Cardiac muscle cell (in vitro differentiated cells and primary cell): ENCODE measurements around the gene KRTAP10-11. TPM values are rescaled to one million over a fixed set of nuclear protein-coding genes. Genes with fewer than 3 reads are reported as not detected.
"Not testable (repeated sequence)": the region's sequence is repeated elsewhere in the genome, so short reads cannot be mapped to it uniquely, and the experiment has no call there.

Source experiments
- DNase-seq, 2 donors: peaks; one replicate each; pipeline versions ENCODE4 v3.0.0 to v3.0.0-alpha.2; 2010 to 2017; ENCODE audit warnings: low read depth in 1 of 2, low spot score in 1 of 2
- H3K27ac ChIP-seq: fragments of 200-600 bp; sonication (generic); 2 replicates; pipeline ENCODE4 v1.5.1; 2016
- H3K27me3 ChIP-seq: fragments of 200-600 bp; sonication (generic); 2 replicates; pipeline ENCODE4 v1.6.0; 2016; ENCODE audit warnings: control low read depth
- H3K36me3 ChIP-seq: fragments of 200-600 bp; sonication (generic); 2 replicates; pipeline ENCODE4 v1.5.1; 2016; ENCODE audit warnings: control low read depth
- H3K4me1 ChIP-seq: fragments of 200-600 bp; sonication (generic); 2 replicates; pipeline ENCODE4 v1.8.1; 2017; ENCODE audit warnings: low read depth, mild to moderate bottlenecking, mixed run types
- H3K4me3 ChIP-seq: fragments of 200-600 bp; sonication (generic); 2 replicates; pipeline ENCODE4 v1.5.1; 2016; ENCODE audit warnings: mild to moderate bottlenecking
- H3K9me3 ChIP-seq: fragments of 200-600 bp; sonication (generic); 2 replicates; pipeline ENCODE4 v1.5.1; 2017; ENCODE audit warnings: low read depth, mild to moderate bottlenecking, control low read depth
- CTCF ChIP-seq: IDR thresholded peaks from 2 replicates; pipeline ENCODE4 v1.5.1; 2012; ENCODE audit warnings: low read depth, mild to moderate bottlenecking, low read length
- polyA plus RNA-seq: library from polyadenylated mRNA; unstranded; fragments of >200 nt; fragmentation: Nextera tagmentation; extraction: Ambion mirVana; gene quantifications from 2 replicates; pipeline ENCODE4 v1.2.1, GENCODE V29; 2016
- total RNA-seq: library from RNA; depleted of rRNA; stranded (reverse); fragments of >200 nt; gene quantifications from 2 replicates; pipeline ENCODE4 v1.2.3, GENCODE V29; 2016

Gene KRTAP10-11
- total and polyA plus RNA-seq, 2 experiments from 2014 or later: not detected

- no peaks in the 10 kb centered on the region for H3K9me3 ChIP-seq
- DNase-seq: peak in 1 of 2 donors; percentile 27
- H3K4me1 ChIP-seq: no peaks in the 10 kb centered on the region
- H3K36me3 ChIP-seq: no peaks in the 10 kb centered on the region
- TF ChIP-seq CTCF: no peak
- no peaks in the 10 kb centered on the region for H3K27me3 ChIP-seq
- H3K4me3 ChIP-seq: no peak overlapping the region
- H3K27ac ChIP-seq: no peak overlapping the region
These were observed 17.4 kb upstream of the KRTAP10-11 start for GRCh38 chr21:44628707-44629391.

- no peak for DNase-seq
- H3K4me3 ChIP-seq: no peak overlapping the region
- TF ChIP-seq CTCF: no peak
- H3K4me1 ChIP-seq: no peaks in the 10 kb centered on the region
- H3K36me3 ChIP-seq: no peaks in the 10 kb centered on the region
- no peaks in the 10 kb centered on the region for H3K9me3 ChIP-seq
- H3K27ac ChIP-seq: no peak overlapping the region
- H3K27me3 ChIP-seq: no peaks in the 10 kb centered on the region
These were observed 15.8 kb upstream of the KRTAP10-11 start for GRCh38 chr21:44630440-44630839.

GRCh38 chr21:44632067-44632466 is 14.1 kb upstream of the KRTAP10-11 start:
- H3K27ac ChIP-seq: no peak overlapping the region

GRCh38 chr21:44636209-44637017 is 9.8 kb upstream of the KRTAP10-11 start:
- H3K36me3 ChIP-seq: no peaks in the 10 kb centered on the region
- H3K9me3 ChIP-seq: no peaks in the 10 kb centered on the region
- H3K4me3 ChIP-seq: no peak overlapping the region
- H3K27ac ChIP-seq: no peak overlapping the region
- TF ChIP-seq CTCF: no peak
- no peak for DNase-seq
- H3K27me3 ChIP-seq: no peaks in the 10 kb centered on the region
- no peaks in the 10 kb centered on the region for H3K4me1 ChIP-seq

More at GRCh38 chr21:44632067-44632466, 14.1 kb upstream of the KRTAP10-11 start:
- no peak overlapping the region for H3K4me3 ChIP-seq
- no peaks in the 10 kb centered on the region for H3K9me3 ChIP-seq
- H3K36me3 ChIP-seq: no peaks in the 10 kb centered on the region
- DNase-seq: no peak
- H3K4me1 ChIP-seq: no peaks in the 10 kb centered on the region
- no peak for TF ChIP-seq CTCF
- no peaks in the 10 kb centered on the region for H3K27me3 ChIP-seq

GRCh38 chr21:44637018-44637850 is 9.0 kb upstream of the KRTAP10-11 start, which contains the start of gene KRTAP10-10:
KRTAP10-10 (plus strand) TSS chr21:44637356; CDS start chr21:44637418, 62 bp downstream.
- no peaks in the 10 kb centered on the region for H3K27me3 ChIP-seq
- H3K27ac ChIP-seq: no peak within 1 kb of the TSS
- H3K9me3 ChIP-seq: no peaks in the 10 kb centered on the region
- no peak within 1 kb of the TSS for H3K4me3 ChIP-seq
- DNase-seq: no peak
- H3K36me3 ChIP-seq: no peaks in the 10 kb centered on the region
- H3K4me1 ChIP-seq: no peaks in the 10 kb centered on the region
- TF ChIP-seq CTCF: no peak

- not testable (repeated sequence) for H3K4me1 ChIP-seq, H3K9me3 ChIP-seq, H3K27me3 ChIP-seq, H3K27ac ChIP-seq, H3K36me3 ChIP-seq, H3K4me3 ChIP-seq, DNase-seq
These were observed 8.3 kb upstream of the KRTAP10-11 start for GRCh38 chr21:44637851-44638348.

- H3K36me3 ChIP-seq, H3K4me1 ChIP-seq, H3K9me3 ChIP-seq, H3K27ac ChIP-seq, H3K4me3 ChIP-seq, DNase-seq, H3K27me3 ChIP-seq: not testable (repeated sequence)
These were observed 7.5 kb upstream of the KRTAP10-11 start for GRCh38 chr21:44638506-44639330.
